Measurements from ENCODE around the gene ACTR3. TPM values are rescaled to one million over a fixed set of nuclear protein-coding genes. Genes with fewer than 3 reads are reported as not detected.

Gene ACTR3
- total and polyA plus RNA-seq, 2 of the 8 experiments (the other 6 are each of a cell fraction or from before 2014, with no cell fraction given) = 51.7 to 184 TPM

DNA sequence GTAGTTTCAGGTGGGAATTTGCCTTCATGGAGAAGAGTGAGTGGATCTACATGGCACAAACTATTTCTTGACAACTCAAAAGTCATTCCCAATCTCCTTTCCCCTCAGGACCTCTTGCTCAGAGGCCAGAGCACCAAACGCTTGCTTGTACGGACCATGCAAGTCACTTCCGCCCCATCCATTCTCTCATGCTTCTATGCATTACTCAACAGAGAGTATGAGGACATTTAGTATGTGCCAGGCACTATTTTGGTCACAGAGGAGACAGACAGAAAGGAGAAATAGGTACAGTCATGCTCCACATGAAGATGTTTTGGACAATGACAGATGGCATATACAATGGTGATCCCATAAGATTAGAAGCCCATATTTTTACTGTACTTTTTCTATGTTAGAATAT is 117.5 kb downstream of the ACTR3 start (continued):
- TF ChIP-seq GABPA (IDR thresholded peaks at IDR 0.05; ENCODE audit: borderline replicate concordance, insufficient read depth, low read length) = no peak
- TF ChIP-seq CHD2 (IDR thresholded peaks at IDR 0.05; ENCODE audit: low read length) = no peak
- TF ChIP-seq MAX (IDR thresholded peaks at IDR 0.05) = no peak
- TF ChIP-seq GTF2F1 (IDR thresholded peaks at IDR 0.05; ENCODE audit: borderline replicate concordance, low read depth, low read length) = no peak
